Measurements from ENCODE around the gene NCKAP5.

NCKAP5 gene

GRCh38 chr2:132645176-132645575 lies 923.1 kb downstream of the NCKAP5 start:
- no peak for DNase-seq

- no peak for DNase-seq
These were observed 925.8 kb downstream of the NCKAP5 start for GRCh38 chr2:132642415-132642814.

- DNase-seq, result no peak
These were observed 926.4 kb downstream of the NCKAP5 start for GRCh38 chr2:132641819-132642218.

DNA sequence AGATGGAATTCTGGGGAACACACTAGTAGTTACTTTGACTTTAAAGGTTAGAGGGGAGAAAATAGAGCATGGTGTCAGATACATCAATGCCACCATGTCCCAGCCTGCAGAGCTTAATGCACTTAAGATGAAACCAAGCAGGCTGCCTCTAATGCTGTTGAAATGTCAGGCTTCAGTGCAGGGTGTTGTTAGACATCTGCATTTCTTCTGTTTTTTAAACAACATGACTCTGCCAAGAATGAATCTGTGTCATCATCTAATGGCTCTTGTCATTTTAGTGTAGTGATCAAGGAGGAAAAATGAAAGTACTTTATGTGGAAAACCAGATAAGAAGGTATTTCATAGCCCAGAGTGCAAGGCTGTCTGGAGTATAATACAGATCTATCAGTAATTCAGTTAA lies 928.1 kb downstream of the NCKAP5 start:
- no peak for DNase-seq

GRCh38 chr2:132638313-132639040 lies 929.8 kb downstream of the NCKAP5 start:
- DNase-seq, result no peak

DNA sequence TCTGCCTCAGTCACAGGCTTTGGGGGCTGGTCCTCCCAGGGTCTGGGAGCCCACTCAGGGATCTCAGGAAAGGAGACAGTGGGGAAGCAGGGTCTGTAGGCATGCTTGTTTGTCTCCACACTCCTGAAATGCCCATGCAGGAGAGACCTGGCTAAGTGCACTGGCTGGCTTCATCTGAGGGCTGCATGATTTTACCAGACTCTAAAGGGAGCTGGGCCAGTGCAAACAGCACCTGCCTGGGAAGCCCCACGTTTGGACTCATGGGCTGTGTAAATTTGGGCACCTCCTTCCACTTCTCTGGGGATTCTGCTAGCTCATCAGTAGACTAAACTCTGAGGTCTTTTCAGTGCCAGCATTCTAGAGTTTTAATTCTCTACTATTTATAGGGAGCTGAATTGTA lies 931.9 kb downstream of the NCKAP5 start:
- DNase-seq, result no peak

DNA sequence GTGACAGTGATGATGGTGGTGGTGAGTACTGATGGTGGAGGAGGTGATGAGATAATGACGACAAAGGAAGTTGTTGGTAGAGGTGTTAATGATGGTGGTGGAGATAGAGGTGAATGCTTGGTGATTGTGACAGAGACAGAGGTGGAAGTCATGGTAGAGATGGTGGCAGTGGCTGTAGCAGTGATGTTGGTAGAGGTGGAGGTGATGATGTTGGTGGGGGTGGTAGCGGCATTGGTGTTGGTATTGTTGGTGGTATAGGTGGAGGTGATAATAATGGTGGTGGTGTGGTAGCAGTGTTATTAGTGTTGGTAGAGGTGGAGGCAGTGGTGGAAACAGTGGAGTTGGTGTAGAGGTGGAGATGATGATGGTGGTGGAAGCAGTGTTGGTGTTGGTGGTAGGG lies 934.6 kb downstream of the NCKAP5 start:
- DNase-seq, result no peak

- DNase-seq, result no peak
These were observed 936.1 kb downstream of the NCKAP5 start for GRCh38 chr2:132632000-132632649.

DNA sequence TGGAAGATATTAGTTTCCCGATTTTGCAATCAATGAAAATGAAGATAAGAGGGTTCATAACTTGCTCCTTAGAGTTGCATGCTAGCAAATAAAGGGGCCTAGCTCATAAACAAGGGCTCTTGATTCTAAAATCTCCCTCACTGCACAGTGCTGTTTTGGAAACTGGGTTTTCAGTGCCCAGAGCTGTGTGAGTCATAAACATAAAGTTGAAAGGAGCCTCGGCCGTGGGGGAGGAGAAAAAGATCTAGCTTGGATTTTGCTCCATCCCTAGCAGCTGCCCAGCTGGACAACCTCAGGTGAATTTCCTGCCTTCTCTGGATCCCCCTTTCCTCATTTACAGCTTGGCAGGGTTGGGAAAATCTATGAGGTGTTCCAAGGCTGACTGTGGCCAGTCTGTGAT lies 940.7 kb downstream of the NCKAP5 start:
- DNase-seq, result no peak

DNA sequence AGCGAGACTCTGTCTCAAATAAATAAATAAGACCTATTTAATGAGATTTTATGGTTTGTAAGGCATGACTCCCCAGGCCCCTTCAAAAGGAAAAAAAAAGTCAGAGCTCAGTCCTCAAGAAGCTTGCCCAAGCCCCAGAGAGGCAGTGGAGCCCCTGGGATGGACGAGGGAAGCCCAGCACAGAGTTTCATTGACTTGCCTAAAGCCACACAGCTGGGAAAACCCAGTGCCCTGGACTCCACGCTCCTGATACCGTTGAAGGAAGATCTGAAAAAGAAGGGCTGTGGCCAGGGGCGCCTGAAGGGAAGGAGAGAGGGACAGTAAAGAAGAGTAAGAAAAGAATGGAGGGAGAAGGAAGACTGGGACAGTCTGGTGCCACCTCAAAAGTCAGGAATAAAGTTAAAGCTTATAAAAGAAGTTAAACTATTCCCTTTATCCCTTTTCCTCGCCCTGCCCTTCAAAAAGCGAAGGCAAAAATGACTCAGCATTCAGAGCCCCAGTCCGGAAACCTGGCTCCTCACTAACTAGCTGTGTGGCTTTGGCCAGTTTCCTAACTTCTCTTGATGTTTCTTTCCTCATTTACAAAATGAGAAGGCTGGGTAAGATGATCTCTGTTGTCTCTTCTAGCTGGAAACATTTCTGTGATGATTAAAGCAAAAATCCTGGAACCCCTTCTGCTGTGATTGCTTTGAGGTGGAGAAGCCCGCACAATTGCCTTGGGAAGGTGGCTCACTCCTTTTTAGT lies 945.0 kb downstream of the NCKAP5 start:
- no peak for DNase-seq
